HG03432 (cell line): ENCODE data around the gene DMD.
A peak's percentile ranks its signal among the peaks of the same experiment; 100 is the strongest.

Source experiments
- ATAC-seq: cut with Tn5 transposase; IDR thresholded peaks from one replicate; pipeline ENCODE4 v1.9.1; 2021; ENCODE audit warnings: mild to moderate bottlenecking, moderate library complexity; ENCODE audit not compliant: unreplicated experiment

Gene DMD

GRCh38 chrX:31921236-31921635 is 1290.1 kb downstream of the DMD start:
- no peak for ATAC-seq

- ATAC-seq, result no peak
Measured at GRCh38 chrX:31909850-31910572, 1301.3 kb downstream of the DMD start.

- ATAC-seq, result no peak
Measured at GRCh38 chrX:31894152-31894551, 1317.2 kb downstream of the DMD start.

- peak; percentile 94 for ATAC-seq
Measured at GRCh38 chrX:31893525-31893924, 1317.8 kb downstream of the DMD start.

- ATAC-seq, result no peak
Measured at GRCh38 chrX:31889088-31889487, 1322.3 kb downstream of the DMD start.

- ATAC-seq, result no peak
Measured at GRCh38 chrX:31884535-31884934, 1326.8 kb downstream of the DMD start.

GRCh38 chrX:31872007-31872406 is 1339.3 kb downstream of the DMD start:
- ATAC-seq, result no peak

- ATAC-seq, result no peak
Measured at GRCh38 chrX:31870267-31870666, 1341.1 kb downstream of the DMD start.

- no peak for ATAC-seq
Measured at GRCh38 chrX:31860686-31861085, 1350.7 kb downstream of the DMD start.

- no peak for ATAC-seq
Measured at GRCh38 chrX:31858915-31859314, 1352.4 kb downstream of the DMD start.

GRCh38 chrX:31854716-31855115 is 1356.6 kb downstream of the DMD start:
- no peak for ATAC-seq

- ATAC-seq, result no peak
Measured at GRCh38 chrX:31851761-31852160, 1359.6 kb downstream of the DMD start.

- ATAC-seq, result no peak
Measured at GRCh38 chrX:31847773-31848172, 1363.6 kb downstream of the DMD start.

- ATAC-seq, result no peak
Measured at GRCh38 chrX:31845003-31845402, 1366.3 kb downstream of the DMD start.

- ATAC-seq, result no peak
Measured at GRCh38 chrX:31838617-31839016, 1372.7 kb downstream of the DMD start.

GRCh38 chrX:31837445-31838049 is 1373.8 kb downstream of the DMD start:
- ATAC-seq, result no peak

- ATAC-seq, result no peak
Measured at GRCh38 chrX:31836479-31836878, 1374.9 kb downstream of the DMD start.

- no peak for ATAC-seq
Measured at GRCh38 chrX:31832263-31832662, 1379.1 kb downstream of the DMD start.

GRCh38 chrX:31820430-31821210 is 1390.7 kb downstream of the DMD start:
- ATAC-seq, result no peak

- no peak for ATAC-seq
Measured at GRCh38 chrX:31819455-31819854, 1391.9 kb downstream of the DMD start.

GRCh38 chrX:31811106-31811505 is 1400.2 kb downstream of the DMD start:
- no peak for ATAC-seq

- no peak for ATAC-seq
Measured at GRCh38 chrX:31808357-31808756, 1403.0 kb downstream of the DMD start.
